Stimulated activated CD4-positive, alpha-beta T cell treated with anti-CD3 and anti-CD28 coated beads, Interleukin-15, amount 100 ng/mL, for 24 hours (primary cell): ENCODE data around the gene PIK3CD.
"Not testable (repeated sequence)": the region's sequence is repeated elsewhere in the genome, so short reads cannot be mapped to it uniquely, and the experiment has no call there.

Source experiments
- DNase-seq: peaks from one replicate; pipeline ENCODE4 v3.0.0-alpha.2; 2020

PIK3CD gene

GRCh38 chr1:9689971-9690381 lies 38.4 kb downstream of the PIK3CD start:
- peak; percentile 34 for DNase-seq

GRCh38 chr1:9690440-9691107 lies 39.0 kb downstream of the PIK3CD start:
- DNase-seq: no peak

- DNase-seq: peak; percentile 41
These were observed 39.5 kb downstream of the PIK3CD start for GRCh38 chr1:9691108-9691445.

GRCh38 chr1:9691691-9692090 lies 40.2 kb downstream of the PIK3CD start:
- DNase-seq: no peak

GRCh38 chr1:9696793-9697192 lies 45.3 kb downstream of the PIK3CD start:
- no peak for DNase-seq

GRCh38 chr1:9699361-9699760 lies 47.8 kb downstream of the PIK3CD start:
- DNase-seq: no peak

- DNase-seq: no peak
These were observed 48.8 kb downstream of the PIK3CD start for GRCh38 chr1:9700340-9700739.

- no peak for DNase-seq
These were observed 50.1 kb downstream of the PIK3CD start for GRCh38 chr1:9701665-9702064.

GRCh38 chr1:9703165-9703509 lies 51.6 kb downstream of the PIK3CD start:
- no peak for DNase-seq

GRCh38 chr1:9703681-9704080 lies 52.1 kb downstream of the PIK3CD start:
- no peak for DNase-seq

GRCh38 chr1:9705337-9706093 lies 54.0 kb downstream of the PIK3CD start:
- DNase-seq: no peak

- DNase-seq: no peak
These were observed 54.6 kb downstream of the PIK3CD start for GRCh38 chr1:9706178-9706577.

- no peak for DNase-seq
These were observed 58.5 kb downstream of the PIK3CD start for GRCh38 chr1:9710037-9710436.

- no peak for DNase-seq
These were observed 60.0 kb downstream of the PIK3CD start for GRCh38 chr1:9711466-9712020.

- not testable (repeated sequence) for DNase-seq
These were observed 61.2 kb downstream of the PIK3CD start for GRCh38 chr1:9712767-9713166.

GRCh38 chr1:9714257-9714718 lies 62.8 kb downstream of the PIK3CD start:
- no peak for DNase-seq

- peak; percentile 51 for DNase-seq
These were observed 64.2 kb downstream of the PIK3CD start for GRCh38 chr1:9715536-9716226.

- DNase-seq: peak; percentile 54
These were observed 65.1 kb downstream of the PIK3CD start for GRCh38 chr1:9716404-9717192.

GRCh38 chr1:9717193-9718005 lies 65.9 kb downstream of the PIK3CD start:
- DNase-seq: peak; percentile 89

- DNase-seq: no peak
These were observed 66.6 kb downstream of the PIK3CD start for GRCh38 chr1:9718006-9718680.

GRCh38 chr1:9719978-9720722 lies 68.6 kb downstream of the PIK3CD start:
- DNase-seq: no peak
